K562 (cell line): Measurements from ENCODE around the gene ADD1. TPM values are rescaled to one million over a fixed set of nuclear protein-coding genes. Genes with fewer than 3 reads are reported as not detected.

Experiments used
- CLOCK ChIP-seq: fragments of 250-450 bp; sonication (Bioruptor Pico); IDR thresholded peaks from 2 replicates; pipeline ENCODE4 v1.4.0; 2020; ENCODE audit warnings: mild to moderate bottlenecking, moderate library complexity, borderline replicate concordance
- HDGF ChIP-seq: fragments of 450-650 bp; IDR thresholded peaks from 2 replicates; pipeline ENCODE4 v1.6.1; 2016
- HLTF ChIP-seq: fragments of 450-650 bp; IDR thresholded peaks from 2 replicates; pipeline ENCODE4 v1.6.1; 2016
- MITF ChIP-seq: IDR thresholded peaks from 2 replicates; pipeline ENCODE4 v1.6.1; 2014; ENCODE audit warnings: antibody characterized with exemption
- SREBF1 ChIP-seq: fragments of 150-350 bp; IDR thresholded peaks from 2 replicates; pipeline ENCODE4 v1.6.1; 2014; ENCODE audit warnings: antibody characterized with exemption, low read depth, low read length, borderline replicate concordance
- TAF1 ChIP-seq: IDR thresholded peaks from 2 replicates; pipeline ENCODE4 v1.6.1; 2011; ENCODE audit warnings: mild to moderate bottlenecking, low read length, moderate library complexity; ENCODE audit not compliant: insufficient read depth, control insufficient read depth, severe bottlenecking; ENCODE audit errors: extremely low read depth
- ZSCAN32 ChIP-seq: fragments of 450-650 bp; formaldehyde crosslinking; IDR thresholded peaks from 2 replicates; pipeline ENCODE4 v1.4.0; 2020; ENCODE audit warnings: mild to moderate bottlenecking, moderate library complexity
- polyA plus RNA-seq, 8 experiments: library from polyadenylated mRNA; depleted of rRNA in 4 of 8; stranded (reverse) in 5 of 8; unstranded in 3 of 8; fragments of >200 nt; fragmentation: Nextera tagmentation in 2 of 8; fragmentation: Illumina TruSeq in 1 of 8; extraction: Ambion mirVana in 2 of 8; extraction: Trizol in 1 of 8; gene quantifications; 2 replicates each; pipeline versions ENCODE4 v1.2.1 to v1.2.3, GENCODE V29; 2011 to 2014; ENCODE audit warnings: inconsistent platforms in 1 of 8, missing spikeins in 1 of 8
- total RNA-seq, 7 experiments: library from RNA; depleted of rRNA in 6 of 7; stranded (reverse); fragments of >200 nt in 6 of 7; fragmentation: Illumina TruSeq in 2 of 7; extraction: Trizol in 2 of 7; gene quantifications; 2 replicates each; pipeline versions ENCODE4 v1.2.1 to v1.2.3, GENCODE V29; 2011 to 2021; ENCODE audit warnings: low replicate concordance in 1 of 7
- TF ChIP-seq, protein P1 (sequence below): fragments of 450-650 bp; IDR thresholded peaks from 2 replicates; pipeline ENCODE4 v1.6.1; 2016; ENCODE audit warnings: low read depth, mild to moderate bottlenecking, moderate library complexity

ADD1 gene
- total and polyA plus RNA-seq, 9 of the 15 experiments (the other 6 are each of a cell fraction or from before 2014, with no cell fraction given), result 17.5 to 153 (median 74.0) TPM

- TF ChIP-seq CLOCK (no peak), MITF (no peak), TAF1 (no peak), ZSCAN32 (CRISPR knock-in tag) (no peak), SREBF1 (no peak), HLTF (no peak), HDGF (no peak)
- TF ChIP-seq, protein P1, sequence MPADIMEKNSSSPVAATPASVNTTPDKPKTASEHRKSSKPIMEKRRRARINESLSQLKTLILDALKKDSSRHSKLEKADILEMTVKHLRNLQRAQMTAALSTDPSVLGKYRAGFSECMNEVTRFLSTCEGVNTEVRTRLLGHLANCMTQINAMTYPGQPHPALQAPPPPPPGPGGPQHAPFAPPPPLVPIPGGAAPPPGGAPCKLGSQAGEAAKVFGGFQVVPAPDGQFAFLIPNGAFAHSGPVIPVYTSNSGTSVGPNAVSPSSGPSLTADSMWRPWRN, result no peak
Observed at GRCh38 chr4:2937146-2937857, 93.7 kb downstream of the ADD1 start (continued).
